HFFc6 (cell line): ENCODE measurements around the gene COL23A1. TPM values are rescaled to one million over a fixed set of nuclear protein-coding genes. Genes with fewer than 3 reads are reported as not detected.
"Not testable (repeated sequence)": the region's sequence is repeated elsewhere in the genome, so short reads cannot be mapped to it uniquely, and the experiment has no call there.

Experiments used
- DNase-seq: peaks from one replicate; pipeline ENCODE4 v3.0.0-alpha.2; 2018
- H3K27ac Mint-ChIP-seq: 2 replicates; pipeline ENCODE4 v1.8.0; 2020; ENCODE audit warnings: mild to moderate bottlenecking, mixed read lengths
- H3K27me3 Mint-ChIP-seq: 2 replicates; pipeline ENCODE4 v1.8.0; 2021; ENCODE audit warnings: mild to moderate bottlenecking, moderate library complexity, mixed read lengths; ENCODE audit not compliant: insufficient read depth
- H3K36me3 Mint-ChIP-seq: 2 replicates; pipeline ENCODE4 v1.8.0; 2021; ENCODE audit warnings: low read depth, mixed read lengths
- H3K4me1 Mint-ChIP-seq: 2 replicates; pipeline ENCODE4 v1.8.0; 2020; ENCODE audit warnings: low read depth, mixed read lengths
- H3K4me3 Mint-ChIP-seq: 2 replicates; pipeline ENCODE4 v1.8.0; 2020; ENCODE audit warnings: mild to moderate bottlenecking, moderate library complexity, mixed read lengths
- H3K9me3 Mint-ChIP-seq: 2 replicates; pipeline ENCODE4 v1.8.0; 2020; ENCODE audit warnings: mild to moderate bottlenecking, mixed read lengths
- CTCF ChIP-seq: fragments of 200-600 bp; sonication (generic); IDR thresholded peaks from 2 replicates; pipeline ENCODE4 v1.5.0; 2021; ENCODE audit warnings: antibody characterized with exemption, mild to moderate bottlenecking
- total RNA-seq, 6 experiments: library from RNA; stranded (reverse); fragmentation: NEBNext Ultra II Directional; extraction: Animal tissue kit (Norgen Biotek cat#: 25700); gene quantifications; 2 replicates in 1 of 6; 3 replicates in 5 of 6; pipeline ENCODE4 v1.2.3, GENCODE V29; 2021

Gene COL23A1
- total RNA-seq, 6 experiments from 2014 or later = not detected

GRCh38 chr5:178489271-178489976 is 100.8 kb downstream of the COL23A1 start:
- peaks cover 2% of the 10 kb centered on the region; the same call in 1 of the 2 replicates for H3K27me3 Mint-ChIP-seq
- no peak overlapping the region for H3K27ac Mint-ChIP-seq
- no peak for TF ChIP-seq CTCF
- H3K4me3 Mint-ChIP-seq = no peak overlapping the region
- DNase-seq = no peak
- peaks cover 58% of the 10 kb centered on the region for H3K9me3 Mint-ChIP-seq
- no peaks in the 10 kb centered on the region for H3K4me1 Mint-ChIP-seq
- no peaks in the 10 kb centered on the region; the same call in 1 of the 2 replicates for H3K36me3 Mint-ChIP-seq

- peaks cover 55% of the 10 kb centered on the region for H3K9me3 Mint-ChIP-seq
- TF ChIP-seq CTCF = no peak
- H3K36me3 Mint-ChIP-seq = no peaks in the 10 kb centered on the region; the same call in 1 of the 2 replicates
These were observed 101.5 kb downstream of the COL23A1 start for GRCh38 chr5:178488696-178489095.

GRCh38 chr5:178487911-178488600 is 102.1 kb downstream of the COL23A1 start:
- no peak for TF ChIP-seq CTCF
- peaks cover 2% of the 10 kb centered on the region; the same call in 1 of the 2 replicates for H3K27me3 Mint-ChIP-seq
- H3K36me3 Mint-ChIP-seq = no peaks in the 10 kb centered on the region; the same call in 1 of the 2 replicates
- H3K4me3 Mint-ChIP-seq = no peak overlapping the region
- no peak for DNase-seq
- peaks cover 49% of the 10 kb centered on the region for H3K9me3 Mint-ChIP-seq
- no peaks in the 10 kb centered on the region for H3K4me1 Mint-ChIP-seq
- H3K27ac Mint-ChIP-seq = no peak overlapping the region

More at GRCh38 chr5:178488696-178489095, 101.5 kb downstream of the COL23A1 start:
- DNase-seq = no peak
- Mint-ChIP-seq H3K27me3 (peaks cover 2% of the 10 kb centered on the region; the same call in 1 of the 2 replicates), H3K4me1 (no peaks in the 10 kb centered on the region), H3K4me3 (no peak overlapping the region), H3K27ac (no peak overlapping the region)

- not testable (repeated sequence) for H3K4me3 Mint-ChIP-seq, H3K27me3 Mint-ChIP-seq, H3K4me1 Mint-ChIP-seq, H3K36me3 Mint-ChIP-seq, DNase-seq, H3K27ac Mint-ChIP-seq
- H3K9me3 Mint-ChIP-seq = peaks cover 47% of the 10 kb centered on the region
These were observed 103.2 kb downstream of the COL23A1 start for GRCh38 chr5:178486878-178487512.

GRCh38 chr5:178486239-178486641 is 104.0 kb downstream of the COL23A1 start:
- peaks cover 2% of the 10 kb centered on the region; the same call in 1 of the 2 replicates for H3K27me3 Mint-ChIP-seq
- H3K9me3 Mint-ChIP-seq = peaks cover 44% of the 10 kb centered on the region
- H3K4me1 Mint-ChIP-seq = no peaks in the 10 kb centered on the region
- TF ChIP-seq CTCF = no peak
- H3K4me3 Mint-ChIP-seq = no peak overlapping the region
- H3K27ac Mint-ChIP-seq = no peak overlapping the region
- DNase-seq = no peak
- peaks cover 5% of the 10 kb centered on the region; the same call in 1 of the 2 replicates for H3K36me3 Mint-ChIP-seq
